ENCODE data around the gene MYO7A. TPM values are rescaled to one million over a fixed set of nuclear protein-coding genes. Genes with fewer than 3 reads are reported as not detected.

MYO7A gene
- total and polyA plus RNA-seq, 2 experiments from 2014 or later = 1.8 to 5.4 TPM

DNA sequence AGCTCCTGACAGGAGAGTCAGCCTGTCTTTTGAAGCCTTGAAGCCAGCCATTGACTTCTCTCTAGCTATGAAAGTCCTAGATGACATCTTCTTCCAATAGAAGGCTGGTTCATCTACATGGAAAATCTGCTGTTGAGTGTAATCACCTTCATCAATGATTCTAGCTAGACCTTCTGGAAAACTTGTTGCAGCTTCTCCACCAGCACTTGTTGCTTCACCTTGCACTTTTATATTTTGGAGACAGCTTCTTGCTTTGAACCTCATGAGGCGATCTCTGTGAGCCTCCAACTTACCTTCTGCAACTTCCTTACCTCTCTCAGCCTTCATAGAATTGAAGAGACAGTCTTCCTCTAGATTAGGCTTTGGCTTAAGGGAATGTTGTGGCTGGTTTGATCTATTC lies 58.3 kb downstream of the MYO7A start (continued):
- TF ChIP-seq, protein P1, sequence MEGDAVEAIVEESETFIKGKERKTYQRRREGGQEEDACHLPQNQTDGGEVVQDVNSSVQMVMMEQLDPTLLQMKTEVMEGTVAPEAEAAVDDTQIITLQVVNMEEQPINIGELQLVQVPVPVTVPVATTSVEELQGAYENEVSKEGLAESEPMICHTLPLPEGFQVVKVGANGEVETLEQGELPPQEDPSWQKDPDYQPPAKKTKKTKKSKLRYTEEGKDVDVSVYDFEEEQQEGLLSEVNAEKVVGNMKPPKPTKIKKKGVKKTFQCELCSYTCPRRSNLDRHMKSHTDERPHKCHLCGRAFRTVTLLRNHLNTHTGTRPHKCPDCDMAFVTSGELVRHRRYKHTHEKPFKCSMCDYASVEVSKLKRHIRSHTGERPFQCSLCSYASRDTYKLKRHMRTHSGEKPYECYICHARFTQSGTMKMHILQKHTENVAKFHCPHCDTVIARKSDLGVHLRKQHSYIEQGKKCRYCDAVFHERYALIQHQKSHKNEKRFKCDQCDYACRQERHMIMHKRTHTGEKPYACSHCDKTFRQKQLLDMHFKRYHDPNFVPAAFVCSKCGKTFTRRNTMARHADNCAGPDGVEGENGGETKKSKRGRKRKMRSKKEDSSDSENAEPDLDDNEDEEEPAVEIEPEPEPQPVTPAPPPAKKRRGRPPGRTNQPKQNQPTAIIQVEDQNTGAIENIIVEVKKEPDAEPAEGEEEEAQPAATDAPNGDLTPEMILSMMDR (conservative IDR thresholded peaks at IDR 0.05; ENCODE audit: low read depth in 2 of 2) = no peak
- no peak for TF ChIP-seq JUNB (IDR thresholded peaks at IDR 0.05; ENCODE audit: unreplicated experiment)
- TF ChIP-seq, protein P2, sequence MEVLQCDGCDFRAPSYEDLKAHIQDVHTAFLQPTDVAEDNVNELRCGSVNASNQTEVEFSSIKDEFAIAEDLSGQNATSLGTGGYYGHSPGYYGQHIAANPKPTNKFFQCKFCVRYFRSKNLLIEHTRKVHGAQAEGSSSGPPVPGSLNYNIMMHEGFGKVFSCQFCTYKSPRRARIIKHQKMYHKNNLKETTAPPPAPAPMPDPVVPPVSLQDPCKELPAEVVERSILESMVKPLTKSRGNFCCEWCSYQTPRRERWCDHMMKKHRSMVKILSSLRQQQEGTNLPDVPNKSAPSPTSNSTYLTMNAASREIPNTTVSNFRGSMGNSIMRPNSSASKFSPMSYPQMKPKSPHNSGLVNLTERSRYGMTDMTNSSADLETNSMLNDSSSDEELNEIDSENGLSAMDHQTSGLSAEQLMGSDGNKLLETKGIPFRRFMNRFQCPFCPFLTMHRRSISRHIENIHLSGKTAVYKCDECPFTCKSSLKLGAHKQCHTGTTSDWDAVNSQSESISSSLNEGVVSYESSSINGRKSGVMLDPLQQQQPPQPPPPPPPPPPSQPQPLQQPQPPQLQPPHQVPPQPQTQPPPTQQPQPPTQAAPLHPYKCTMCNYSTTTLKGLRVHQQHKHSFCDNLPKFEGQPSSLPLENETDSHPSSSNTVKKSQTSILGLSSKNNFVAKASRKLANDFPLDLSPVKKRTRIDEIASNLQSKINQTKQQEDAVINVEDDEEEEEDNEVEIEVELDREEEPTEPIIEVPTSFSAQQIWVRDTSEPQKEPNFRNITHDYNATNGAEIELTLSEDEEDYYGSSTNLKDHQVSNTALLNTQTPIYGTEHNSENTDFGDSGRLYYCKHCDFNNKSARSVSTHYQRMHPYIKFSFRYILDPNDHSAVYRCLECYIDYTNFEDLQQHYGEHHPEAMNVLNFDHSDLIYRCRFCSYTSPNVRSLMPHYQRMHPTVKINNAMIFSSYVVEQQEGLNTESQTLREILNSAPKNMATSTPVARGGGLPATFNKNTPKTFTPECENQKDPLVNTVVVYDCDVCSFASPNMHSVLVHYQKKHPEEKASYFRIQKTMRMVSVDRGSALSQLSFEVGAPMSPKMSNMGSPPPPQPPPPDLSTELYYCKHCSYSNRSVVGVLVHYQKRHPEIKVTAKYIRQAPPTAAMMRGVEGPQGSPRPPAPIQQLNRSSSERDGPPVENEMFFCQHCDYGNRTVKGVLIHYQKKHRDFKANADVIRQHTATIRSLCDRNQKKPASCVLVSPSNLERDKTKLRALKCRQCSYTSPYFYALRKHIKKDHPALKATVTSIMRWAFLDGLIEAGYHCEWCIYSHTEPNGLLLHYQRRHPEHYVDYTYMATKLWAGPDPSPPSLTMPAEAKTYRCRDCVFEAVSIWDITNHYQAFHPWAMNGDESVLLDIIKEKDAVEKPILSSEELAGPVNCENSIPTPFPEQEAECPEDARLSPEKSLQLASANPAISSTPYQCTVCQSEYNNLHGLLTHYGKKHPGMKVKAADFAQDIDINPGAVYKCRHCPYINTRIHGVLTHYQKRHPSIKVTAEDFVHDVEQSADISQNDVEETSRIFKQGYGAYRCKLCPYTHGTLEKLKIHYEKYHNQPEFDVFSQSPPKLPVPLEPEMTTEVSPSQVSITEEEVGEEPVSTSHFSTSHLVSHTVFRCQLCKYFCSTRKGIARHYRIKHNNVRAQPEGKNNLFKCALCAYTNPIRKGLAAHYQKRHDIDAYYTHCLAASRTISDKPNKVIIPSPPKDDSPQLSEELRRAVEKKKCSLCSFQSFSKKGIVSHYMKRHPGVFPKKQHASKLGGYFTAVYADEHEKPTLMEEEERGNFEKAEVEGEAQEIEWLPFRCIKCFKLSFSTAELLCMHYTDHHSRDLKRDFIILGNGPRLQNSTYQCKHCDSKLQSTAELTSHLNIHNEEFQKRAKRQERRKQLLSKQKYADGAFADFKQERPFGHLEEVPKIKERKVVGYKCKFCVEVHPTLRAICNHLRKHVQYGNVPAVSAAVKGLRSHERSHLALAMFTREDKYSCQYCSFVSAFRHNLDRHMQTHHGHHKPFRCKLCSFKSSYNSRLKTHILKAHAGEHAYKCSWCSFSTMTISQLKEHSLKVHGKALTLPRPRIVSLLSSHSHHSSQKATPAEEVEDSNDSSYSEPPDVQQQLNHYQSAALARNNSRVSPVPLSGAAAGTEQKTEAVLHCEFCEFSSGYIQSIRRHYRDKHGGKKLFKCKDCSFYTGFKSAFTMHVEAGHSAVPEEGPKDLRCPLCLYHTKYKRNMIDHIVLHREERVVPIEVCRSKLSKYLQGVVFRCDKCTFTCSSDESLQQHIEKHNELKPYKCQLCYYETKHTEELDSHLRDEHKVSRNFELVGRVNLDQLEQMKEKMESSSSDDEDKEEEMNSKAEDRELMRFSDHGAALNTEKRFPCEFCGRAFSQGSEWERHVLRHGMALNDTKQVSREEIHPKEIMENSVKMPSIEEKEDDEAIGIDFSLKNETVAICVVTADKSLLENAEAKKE (CRISPR knock-in tag; IDR thresholded peaks at IDR 0.05) = no peak

DNA sequence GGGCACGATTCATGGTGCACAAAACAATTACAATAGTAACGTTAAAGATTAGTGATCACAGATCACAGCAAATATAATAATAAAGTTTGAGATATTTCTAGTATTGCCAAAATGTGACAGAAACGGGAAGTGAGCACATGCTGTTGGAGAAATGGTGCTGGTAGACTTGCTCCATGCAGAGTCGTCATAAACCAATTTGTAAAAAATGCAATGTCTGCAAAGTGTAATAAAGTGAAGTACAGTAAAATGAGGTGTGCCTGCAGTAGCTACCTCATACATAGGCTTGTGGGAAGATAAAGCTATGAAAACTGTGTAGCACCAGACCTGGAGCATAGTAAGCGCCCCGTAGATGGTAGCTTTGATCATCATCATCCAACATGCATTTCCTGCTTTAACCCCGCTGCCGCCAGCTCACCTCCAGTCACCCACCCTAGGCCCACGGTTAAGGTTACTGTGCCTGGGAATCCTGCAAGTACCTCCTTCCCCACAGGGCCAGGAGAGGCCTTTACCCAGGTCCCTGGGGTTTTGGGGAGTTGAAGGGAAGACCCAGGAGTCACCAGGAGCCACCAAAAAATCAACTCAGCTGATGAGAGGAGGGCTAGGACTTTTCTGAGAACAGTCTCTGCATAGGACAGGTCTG lies 59.2 kb downstream of the MYO7A start:
- Histone ChIP-seq H3K27me3 (ENCODE audit: insufficient read depth) (no peaks in the 10 kb centered on the region), H3K4me3 (no peak overlapping the region), H2AFZ (no peak overlapping the region), H3K4me2 (no peak overlapping the region), H4K20me1 (replicated peaks; ENCODE audit: insufficient read depth) (no peaks in the 10 kb centered on the region), H3K27ac (ENCODE audit: low read depth) (no peak overlapping the region), H3K9me2 (ENCODE audit: insufficient read depth) (no peaks in the 10 kb centered on the region), H3K79me2 (replicated peaks; ENCODE audit: insufficient read depth) (no peaks in the 10 kb centered on the region), H3K36me3 (ENCODE audit: insufficient read depth) (no peaks in the 10 kb centered on the region), H3F3A (replicated peaks; ENCODE audit: low read depth) (no peaks in the 10 kb centered on the region; the same call in 1 of the 2 replicates), H3K4me1 (ENCODE audit: insufficient read depth) (peaks cover 4% of the 10 kb centered on the region; the same call in 1 of the 2 replicates)
- no peak overlapping the region for H3K27ac Mint-ChIP-seq
- no peaks in the 10 kb centered on the region for H3K9me3 Mint-ChIP-seq
- peaks cover 16% of the 10 kb centered on the region for H3K4me1 Mint-ChIP-seq
- no peak overlapping the region for H3K4me3 Mint-ChIP-seq
- ATAC-seq (no peak), DNase-seq (ENCODE audit: low spot score) (no peak)
- H3K36me3 Mint-ChIP-seq (ENCODE audit: low read depth) = no peaks in the 10 kb centered on the region
- peaks cover 13% of the 10 kb centered on the region for H3K27me3 Mint-ChIP-seq (ENCODE audit: insufficient read depth, low read depth, poor library complexity)
- TF ChIP-seq, protein P3, sequence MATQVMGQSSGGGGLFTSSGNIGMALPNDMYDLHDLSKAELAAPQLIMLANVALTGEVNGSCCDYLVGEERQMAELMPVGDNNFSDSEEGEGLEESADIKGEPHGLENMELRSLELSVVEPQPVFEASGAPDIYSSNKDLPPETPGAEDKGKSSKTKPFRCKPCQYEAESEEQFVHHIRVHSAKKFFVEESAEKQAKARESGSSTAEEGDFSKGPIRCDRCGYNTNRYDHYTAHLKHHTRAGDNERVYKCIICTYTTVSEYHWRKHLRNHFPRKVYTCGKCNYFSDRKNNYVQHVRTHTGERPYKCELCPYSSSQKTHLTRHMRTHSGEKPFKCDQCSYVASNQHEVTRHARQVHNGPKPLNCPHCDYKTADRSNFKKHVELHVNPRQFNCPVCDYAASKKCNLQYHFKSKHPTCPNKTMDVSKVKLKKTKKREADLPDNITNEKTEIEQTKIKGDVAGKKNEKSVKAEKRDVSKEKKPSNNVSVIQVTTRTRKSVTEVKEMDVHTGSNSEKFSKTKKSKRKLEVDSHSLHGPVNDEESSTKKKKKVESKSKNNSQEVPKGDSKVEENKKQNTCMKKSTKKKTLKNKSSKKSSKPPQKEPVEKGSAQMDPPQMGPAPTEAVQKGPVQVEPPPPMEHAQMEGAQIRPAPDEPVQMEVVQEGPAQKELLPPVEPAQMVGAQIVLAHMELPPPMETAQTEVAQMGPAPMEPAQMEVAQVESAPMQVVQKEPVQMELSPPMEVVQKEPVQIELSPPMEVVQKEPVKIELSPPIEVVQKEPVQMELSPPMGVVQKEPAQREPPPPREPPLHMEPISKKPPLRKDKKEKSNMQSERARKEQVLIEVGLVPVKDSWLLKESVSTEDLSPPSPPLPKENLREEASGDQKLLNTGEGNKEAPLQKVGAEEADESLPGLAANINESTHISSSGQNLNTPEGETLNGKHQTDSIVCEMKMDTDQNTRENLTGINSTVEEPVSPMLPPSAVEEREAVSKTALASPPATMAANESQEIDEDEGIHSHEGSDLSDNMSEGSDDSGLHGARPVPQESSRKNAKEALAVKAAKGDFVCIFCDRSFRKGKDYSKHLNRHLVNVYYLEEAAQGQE (IDR thresholded peaks at IDR 0.05; ENCODE audit: unreplicated experiment) = no peak
- no peak for TF ChIP-seq NANOG (IDR thresholded peaks at IDR 0.05; ENCODE audit: borderline replicate concordance)
- TF ChIP-seq ZNF331 (CRISPR knock-in tag; IDR thresholded peaks at IDR 0.05; ENCODE audit: low read depth) = no peak
- TF ChIP-seq CREB1 (CRISPR knock-in tag; IDR thresholded peaks at IDR 0.05; ENCODE audit: low read depth) = no peak
- TF ChIP-seq STAT1 (IDR thresholded peaks at IDR 0.05; ENCODE audit: unreplicated experiment) = no peak
